Colonic mucosa (tissue), 4 donors: ENCODE measurements around the gene FKTN. TPM values are rescaled to one million over a fixed set of nuclear protein-coding genes. Genes with fewer than 3 reads are reported as not detected.

Experiments
- DNase-seq: peaks from one replicate; pipeline ENCODE4 v3.0.0-alpha.2; 2020
- H3K27ac ChIP-seq: fragments of 200-600 bp; one replicate; pipeline ENCODE4 v1.8.0; 2021
- H3K27me3 ChIP-seq: fragments of 200-600 bp; one replicate; pipeline ENCODE4 v1.8.0; 2021
- H3K36me3 ChIP-seq: fragments of 200-600 bp; one replicate; pipeline ENCODE4 v1.8.0; 2021
- H3K4me1 ChIP-seq: fragments of 200-600 bp; one replicate; pipeline ENCODE4 v1.8.0; 2021; ENCODE audit warnings: mild to moderate bottlenecking
- H3K4me3 ChIP-seq: fragments of 200-600 bp; one replicate; pipeline ENCODE4 v1.8.0; 2021
- H3K9ac ChIP-seq, 2 donors: one replicate each; pipeline ENCODE4 v1.7.0; 2013; ENCODE audit warnings: control low read depth in 2 of 2, low read depth in 2 of 2, low read length in 2 of 2
- H3K9me3 ChIP-seq: fragments of 200-600 bp; one replicate; pipeline ENCODE4 v1.8.0; 2021
- CTCF ChIP-seq: fragments of 200-600 bp; IDR thresholded peaks from one replicate; pipeline ENCODE4 v1.8.0; 2022; ENCODE audit warnings: antibody characterized with exemption, mild to moderate bottlenecking
- intact Hi-C: fragments of 100-400 bp; cut with DNase I; formaldehyde crosslinking; loops from one replicate; pipeline ENCODE4 v1.14.1; 2022
- total RNA-seq, 2 donors: library from RNA; stranded (reverse); fragmentation: NEBNext Ultra II Directional in 1 of 2; extraction: Animal tissue kit (Norgen Biotek cat#: 25700) in 1 of 2; gene quantifications; one replicate each; pipeline ENCODE4 v1.2.1, GENCODE V29; 2021
- donor health status: healthy.
- donor health status: DM: no; HTN: no; CAD: no.
- donor health status: DM: no; HTN: no; CAD: no.

The FKTN gene
- total RNA-seq, 2 donors from 2014 or later: 12.3 to 18.8 TPM

- H3K9ac ChIP-seq: peak overlapping the region in 1 of 2 donors; percentile 13
- peak overlapping the region; percentile 56 for H3K4me3 ChIP-seq
- TF ChIP-seq CTCF: peak; percentile 35
Measured at GRCh38 chr9:105656131-105656921, 98.4 kb downstream of the FKTN start.

GRCh38 chr9:105658351-105658750 is 100.4 kb downstream of the FKTN start:
- Histone ChIP-seq H3K4me3 (no peak overlapping the region), H3K9me3 (no peaks in the 10 kb centered on the region), H3K36me3 (no peaks in the 10 kb centered on the region), H3K4me1 (no peaks in the 10 kb centered on the region), H3K27me3 (peaks cover 15% of the 10 kb centered on the region), H3K9ac (no peak overlapping the region), H3K27ac (no peak overlapping the region)
- intact Hi-C loops: loop anchor here (5.0 kb wide), 1 partner anchor 59 kb away; no protein-coding TSS in a partner anchor
- DNase-seq: no peak
- TF ChIP-seq CTCF: no peak

More at GRCh38 chr9:105656131-105656921, 98.4 kb downstream of the FKTN start:
- H3K4me1 ChIP-seq: no peaks in the 10 kb centered on the region
- H3K9me3 ChIP-seq: no peaks in the 10 kb centered on the region
- H3K27ac ChIP-seq: no peak overlapping the region
- no peaks in the 10 kb centered on the region for H3K36me3 ChIP-seq
- DNase-seq: peak; percentile 41
- intact Hi-C loops: loop anchor here (5.0 kb wide), 1 partner anchor 61 kb away; no protein-coding TSS in a partner anchor
- H3K27me3 ChIP-seq: peaks cover 15% of the 10 kb centered on the region

- Histone ChIP-seq H3K4me3 (no peak overlapping the region), H3K4me1 (no peaks in the 10 kb centered on the region), H3K9me3 (no peaks in the 10 kb centered on the region), H3K27ac (no peak overlapping the region), H3K27me3 (peaks cover 13% of the 10 kb centered on the region), H3K9ac (no peak overlapping the region), H3K36me3 (no peaks in the 10 kb centered on the region)
- TF ChIP-seq CTCF: no peak
- intact Hi-C loops: no loop called here
- DNase-seq: no peak
Measured at GRCh38 chr9:105661011-105661410, 103.1 kb downstream of the FKTN start.

GRCh38 chr9:105662184-105663104 is 104.5 kb downstream of the FKTN start, which contains the start of gene TAL2:
Gene TAL2 (plus strand): TSS chr9:105662457. CDS start chr9:105662497, 40 bp downstream.
- Histone ChIP-seq H3K36me3 (no peaks in the 10 kb centered on the region), H3K27ac (no peak within 1 kb of the TSS), H3K9ac (no peak within 1 kb of the TSS), H3K27me3 (no peaks in the 10 kb centered on the region), H3K4me3 (no peak within 1 kb of the TSS), H3K9me3 (no peaks in the 10 kb centered on the region), H3K4me1 (no peaks in the 10 kb centered on the region)
- intact Hi-C loops: no loop called here
- TF ChIP-seq CTCF: no peak
- DNase-seq: no peak

- no peaks in the 10 kb centered on the region for H3K9me3 ChIP-seq
- intact Hi-C loops: no loop called here
- H3K4me3 ChIP-seq: no peak overlapping the region
- DNase-seq: no peak
- no peak overlapping the region for H3K9ac ChIP-seq
- no peaks in the 10 kb centered on the region for H3K36me3 ChIP-seq
- no peak for TF ChIP-seq CTCF
- H3K27ac ChIP-seq: no peak overlapping the region
- H3K27me3 ChIP-seq: no peaks in the 10 kb centered on the region
- H3K4me1 ChIP-seq: no peaks in the 10 kb centered on the region
Measured at GRCh38 chr9:105663914-105664313, 106.0 kb downstream of the FKTN start.
